ENCODE data around the gene RNASEH2A.

The RNASEH2A gene

DNA sequence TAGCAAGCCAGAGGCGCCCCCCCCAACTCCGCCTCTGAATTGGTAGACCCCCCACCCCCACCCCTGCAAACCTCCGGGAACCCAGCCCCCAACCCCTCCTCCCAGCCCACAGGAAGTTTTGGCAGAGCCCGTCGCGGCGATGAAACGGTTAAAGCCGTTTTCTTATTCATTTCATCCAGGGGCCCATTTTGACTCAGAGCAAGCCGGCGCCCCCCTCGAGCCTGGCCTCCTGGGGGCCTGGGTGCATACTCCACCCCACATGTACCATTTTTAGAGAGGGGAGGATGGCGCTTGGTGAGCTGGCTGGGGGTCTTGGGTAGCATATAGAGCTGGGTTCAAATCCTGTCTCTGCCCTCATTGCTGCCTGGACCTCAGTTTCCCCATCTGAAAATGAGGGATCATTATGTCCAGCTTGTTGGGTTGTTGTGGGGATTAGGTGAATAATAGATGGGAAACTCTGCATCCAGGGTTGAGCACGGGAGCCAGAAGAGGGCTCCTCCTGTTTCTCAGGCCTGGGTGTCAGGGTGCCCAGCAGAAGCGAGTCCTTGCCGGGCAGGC lies 23.0 kb upstream of the RNASEH2A start:
- peak in 1 of 2 donors; percentile 51 for DNase-seq

DNA sequence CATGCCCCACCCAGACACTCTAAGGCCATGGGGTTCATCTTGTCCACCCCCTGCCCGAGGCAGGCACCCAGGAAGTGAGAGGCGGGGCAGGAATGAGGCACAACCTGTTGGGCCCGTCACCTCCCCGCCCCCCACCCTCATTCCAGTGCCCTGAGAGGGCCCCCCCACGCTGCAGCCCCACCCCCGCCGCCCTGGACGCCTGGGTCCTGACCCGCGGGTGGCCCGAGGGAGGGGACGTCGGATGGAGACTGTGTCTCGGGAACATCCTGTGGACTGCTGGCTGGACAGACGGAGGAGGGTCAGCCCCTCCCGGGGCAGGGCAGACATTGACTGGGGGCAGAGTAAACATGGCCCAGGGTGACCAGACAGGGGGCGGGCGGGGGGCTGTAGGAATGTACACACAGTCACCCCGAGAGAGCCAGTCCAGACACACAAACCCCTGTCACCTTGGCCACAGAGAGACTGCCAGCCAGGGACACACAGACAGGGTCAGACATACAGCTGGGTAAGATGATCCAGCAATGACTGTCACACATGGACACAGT lies 22.5 kb upstream of the RNASEH2A start:
- DNase-seq: peak; percentile 43 to 57

DNA sequence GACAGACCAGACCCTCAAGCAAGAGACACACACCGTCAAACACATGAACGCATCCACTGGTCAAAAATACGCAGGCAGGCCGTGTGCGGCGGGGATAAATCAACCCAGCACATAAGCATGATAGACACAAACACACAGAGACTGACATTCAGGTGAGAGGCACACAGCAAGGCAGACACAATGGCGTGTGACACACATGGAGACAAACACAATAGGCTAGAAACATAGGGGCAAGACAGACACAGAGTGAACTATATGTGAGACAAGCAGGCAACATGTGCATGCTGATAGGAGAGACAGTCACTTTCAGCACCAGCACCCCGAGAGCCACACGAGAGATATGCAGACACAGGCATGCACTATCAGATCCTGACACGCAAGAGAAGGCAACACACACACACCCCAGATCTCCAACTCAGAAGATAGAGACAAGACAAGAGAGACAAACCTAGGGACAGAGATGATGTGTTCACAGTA lies 22.0 kb upstream of the RNASEH2A start:
- peak in 1 of 2 donors; percentile 52 for DNase-seq

DNA sequence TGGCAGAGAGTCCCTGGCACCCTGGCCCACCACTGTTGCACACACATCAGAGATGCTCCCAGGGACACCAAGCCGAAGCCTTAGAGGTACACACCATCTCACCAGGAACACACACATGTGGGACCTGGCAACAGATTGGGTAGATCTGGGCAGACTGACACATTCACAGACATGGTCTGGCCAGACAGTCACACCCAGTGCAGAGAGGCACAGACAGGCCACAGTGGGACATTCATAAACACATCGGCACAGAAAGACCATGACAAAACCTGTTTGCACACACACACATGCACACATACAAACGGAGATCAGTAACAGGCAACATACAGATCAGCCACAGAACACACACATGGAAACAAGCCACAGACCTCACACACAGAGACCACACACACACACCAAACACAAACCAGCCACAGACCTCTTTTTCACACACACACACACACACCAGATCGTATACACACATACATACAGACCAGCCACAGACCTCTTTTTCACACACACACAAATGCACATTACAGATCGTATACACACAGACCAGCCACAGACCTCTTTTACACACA lies 21.4 kb upstream of the RNASEH2A start:
- DNase-seq: peak; percentile 66 to 81

DNA sequence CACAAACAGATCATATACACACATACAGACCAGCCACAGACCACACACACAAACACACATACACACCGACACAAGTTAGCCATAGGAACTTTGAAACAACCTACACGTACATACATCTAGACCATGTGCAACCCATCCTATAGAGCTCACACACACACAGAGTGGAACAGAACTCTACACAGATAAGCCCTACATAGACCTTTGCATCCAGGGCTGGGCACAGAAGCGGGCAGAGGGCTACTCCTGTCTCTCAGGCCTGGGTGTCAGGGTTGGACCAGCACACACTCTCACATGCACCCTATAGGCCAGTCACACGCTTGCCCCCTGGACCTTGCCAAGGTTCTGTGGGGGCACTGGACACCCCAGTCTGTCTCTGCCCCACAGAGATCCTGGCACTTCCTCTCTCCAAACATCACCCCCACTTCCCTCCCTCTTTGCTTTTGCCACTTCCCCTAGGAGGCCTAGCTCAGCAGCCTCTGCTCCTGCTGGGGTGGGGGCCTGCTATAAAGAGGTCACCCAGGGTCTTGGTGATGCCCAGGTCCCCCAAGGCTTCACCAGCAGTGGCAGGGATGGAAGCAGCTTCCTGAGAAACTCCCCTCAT lies 20.9 kb upstream of the RNASEH2A start:
- peak; percentile 39 to 42 for DNase-seq

DNA sequence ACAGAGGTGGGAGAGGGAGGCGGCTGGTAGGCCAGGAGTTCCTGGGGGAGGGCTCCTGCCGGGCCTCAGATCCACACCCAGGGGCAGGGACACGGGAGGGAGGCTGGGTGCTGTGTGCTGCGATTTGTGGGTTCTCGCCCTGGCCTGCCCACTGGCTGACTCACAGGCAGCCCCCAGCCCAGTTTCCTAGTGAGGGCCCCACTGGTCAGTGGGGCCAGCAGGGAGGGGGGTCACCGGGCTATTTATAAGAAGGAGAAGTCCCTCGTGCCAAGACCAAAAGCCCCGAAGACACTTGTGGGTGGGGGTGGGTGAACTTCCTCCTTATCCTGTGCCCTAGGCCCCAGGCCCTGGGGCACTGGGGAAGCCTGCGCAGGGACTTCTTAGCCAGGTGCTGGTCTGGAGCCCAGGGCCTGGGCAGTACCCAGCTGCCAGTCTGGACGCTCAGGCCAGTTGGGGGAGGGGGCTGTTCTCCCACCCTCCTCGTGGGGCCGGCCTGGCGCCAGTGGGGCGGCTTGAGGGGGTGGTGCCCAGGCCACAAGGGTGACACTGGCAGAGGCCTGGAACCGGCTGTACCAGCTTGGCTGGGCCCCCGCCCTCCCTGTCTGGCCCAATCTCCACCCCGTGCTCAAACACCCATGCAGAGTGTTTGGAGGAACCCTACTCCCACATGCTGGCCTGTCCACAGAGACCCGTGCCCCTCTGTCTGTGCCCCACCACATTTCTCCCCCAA lies 20.1 kb upstream of the RNASEH2A start:
- peak; percentile 55 to 82 for DNase-seq

DNA sequence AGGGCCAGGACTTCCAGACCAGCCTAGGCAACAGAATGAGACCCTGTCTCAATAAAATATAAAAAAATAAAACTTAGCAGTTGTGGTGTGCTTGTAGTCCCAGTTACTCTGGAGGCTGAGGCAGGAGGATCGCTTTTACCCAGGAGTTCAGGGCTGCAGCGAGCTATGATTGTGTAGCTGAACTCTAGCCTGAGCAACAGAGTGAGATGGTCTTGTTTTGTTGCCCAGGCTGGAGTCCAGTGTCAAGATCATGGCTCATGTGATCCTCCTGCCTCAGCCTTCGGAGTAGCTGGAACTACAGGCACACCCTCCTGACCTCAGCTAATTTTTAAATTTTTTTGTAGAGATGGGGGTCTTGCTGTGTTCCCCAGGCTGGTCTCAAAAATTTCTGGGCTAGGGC lies 19.4 kb upstream of the RNASEH2A start:
- no peak for DNase-seq

DNA sequence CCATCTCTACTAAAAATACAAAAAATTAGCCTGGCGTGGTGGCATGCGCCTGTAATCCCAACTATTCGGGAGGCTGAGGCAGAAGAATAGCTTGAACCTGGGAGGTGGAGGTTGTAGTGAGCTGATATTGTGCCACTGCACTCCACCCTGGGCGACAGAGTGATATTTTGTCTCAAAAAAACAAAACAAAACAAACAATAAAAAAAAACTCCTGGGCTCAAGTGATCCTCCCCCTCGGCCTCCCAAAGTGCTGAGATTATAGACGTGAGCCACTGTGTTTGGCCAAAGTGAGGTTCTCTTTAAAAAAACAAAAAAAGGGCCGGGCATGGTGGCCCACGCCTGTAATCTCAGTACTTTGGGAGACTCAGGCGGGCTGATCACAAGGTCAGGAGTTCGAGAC lies 18.9 kb upstream of the RNASEH2A start:
- no peak for DNase-seq

DNA sequence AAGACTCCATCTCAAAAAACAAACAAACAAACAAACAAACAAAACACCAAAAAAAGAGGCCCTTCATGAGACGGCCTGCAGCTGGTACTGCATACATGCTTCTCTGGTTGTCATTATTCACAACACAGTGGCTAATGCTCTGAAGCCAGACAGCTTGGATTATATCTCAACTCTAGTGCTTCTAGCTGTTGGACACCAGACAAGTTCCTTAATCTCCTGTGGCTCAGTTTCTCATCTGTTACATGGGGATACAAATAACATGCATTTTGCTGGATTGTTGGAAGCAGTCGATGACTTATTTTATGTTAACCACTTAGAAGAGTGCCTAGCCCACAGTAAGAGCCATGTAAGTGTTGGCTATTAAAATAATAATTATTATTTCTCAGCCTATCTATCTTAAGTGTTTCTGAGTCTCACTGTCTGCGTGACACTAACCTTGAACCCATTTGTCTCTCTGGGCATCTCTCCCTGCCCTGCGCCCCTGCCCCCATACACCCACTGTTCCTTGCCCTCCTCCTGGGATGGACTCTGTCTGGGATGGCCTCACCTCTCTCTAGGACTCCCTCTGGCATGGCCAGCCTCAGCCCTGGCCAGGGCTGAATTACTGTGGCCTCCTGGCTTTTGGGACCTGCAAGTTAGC lies 18.2 kb upstream of the RNASEH2A start:
- no peak for DNase-seq

DNA sequence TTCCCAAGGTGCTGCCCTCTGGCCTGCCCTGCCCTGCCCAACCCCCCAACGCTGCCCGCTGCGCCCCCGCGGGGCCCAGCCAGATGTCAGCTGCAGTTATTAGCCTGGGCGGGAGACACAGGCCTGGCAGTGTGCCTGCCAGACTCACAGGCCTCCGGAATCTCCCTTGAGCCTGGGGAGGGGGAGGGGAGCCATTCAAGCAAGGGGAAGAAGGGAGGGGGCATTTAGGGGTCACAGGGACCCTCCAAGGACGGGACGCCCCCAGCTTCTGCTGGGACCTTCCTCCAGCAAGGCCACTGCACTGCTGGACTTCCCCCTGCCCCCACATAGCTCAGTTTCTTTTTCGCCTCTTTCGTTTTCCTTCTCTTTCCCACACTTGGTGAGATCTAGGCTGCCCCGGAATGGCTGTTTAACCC lies 17.7 kb upstream of the RNASEH2A start:
- peak; percentile 82 to 85 for DNase-seq

DNA sequence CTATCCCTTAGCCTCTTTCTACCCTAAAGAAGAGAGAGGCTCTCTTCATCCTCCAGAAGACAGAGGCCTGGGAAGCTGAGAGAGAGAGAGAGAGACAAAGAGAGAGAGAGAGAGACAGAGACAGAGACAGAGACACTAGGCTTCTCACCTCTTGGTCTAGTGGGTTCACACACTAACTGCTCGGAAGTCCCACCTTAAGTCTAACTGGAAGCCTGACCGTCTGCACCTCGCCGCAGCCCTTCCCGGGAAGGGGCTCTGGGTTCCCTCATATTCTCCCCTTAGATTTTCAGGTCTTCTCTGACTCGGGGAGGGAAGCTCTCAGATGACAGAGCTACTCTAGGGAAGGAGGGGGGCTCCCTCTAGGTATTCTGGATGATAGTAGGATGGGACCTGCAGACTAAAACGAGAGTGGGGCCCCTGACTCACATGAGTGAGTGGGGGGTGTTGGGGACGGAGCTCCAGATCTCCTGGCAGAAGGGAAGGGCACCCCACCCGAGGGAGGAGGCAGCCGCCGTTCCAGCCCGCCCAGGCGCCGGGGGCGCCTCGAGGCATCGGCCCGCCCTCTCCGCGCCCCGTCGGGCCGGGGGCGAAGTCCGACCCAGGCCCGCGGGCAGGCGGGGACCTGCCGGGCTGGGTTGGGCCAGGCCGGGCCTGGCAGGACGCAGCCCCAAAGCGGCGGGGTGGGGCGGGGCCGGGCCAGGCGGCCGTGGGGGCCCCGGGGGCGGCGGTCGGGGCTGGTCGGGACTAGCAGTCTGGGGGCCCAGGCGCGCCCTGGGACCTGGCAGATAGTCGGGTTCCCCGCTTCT lies 17.1 kb upstream of the RNASEH2A start:
- peak in 1 of 2 donors; percentile 34 for DNase-seq

DNA sequence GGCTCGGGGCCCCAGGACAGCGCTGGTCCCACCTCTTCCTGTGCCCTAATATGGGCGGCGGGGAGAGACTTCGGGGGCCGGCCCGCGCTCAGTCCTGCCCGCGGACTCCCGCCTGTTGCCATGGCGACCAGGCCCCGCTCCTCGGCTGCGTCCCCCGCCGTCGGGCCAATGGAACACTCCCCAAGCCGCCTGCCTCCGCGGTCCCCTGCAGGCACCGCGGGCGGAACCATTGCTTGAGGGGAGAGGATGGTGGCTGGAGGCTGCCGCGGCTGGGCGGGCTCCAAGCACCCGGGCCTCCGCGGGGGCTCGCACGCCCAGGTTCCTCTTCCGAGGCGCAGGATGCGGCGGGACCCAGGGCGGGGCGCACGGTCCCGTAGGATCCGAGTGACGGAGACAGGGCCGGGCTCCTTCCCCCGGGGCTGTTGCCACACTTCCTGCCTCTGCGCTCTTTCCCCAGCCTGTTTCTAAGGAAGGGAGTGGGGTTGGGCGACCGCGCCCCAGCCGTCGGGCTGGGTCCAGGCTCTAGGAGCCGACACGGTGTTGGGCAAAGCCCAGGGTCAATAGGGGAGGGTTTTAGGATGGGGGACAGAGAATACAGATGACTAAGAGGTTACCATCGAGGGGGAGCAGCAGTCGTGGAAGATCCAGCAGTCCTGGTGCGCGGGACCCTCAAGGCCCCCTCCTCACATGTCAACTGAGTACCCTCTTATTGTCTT lies 16.3 kb upstream of the RNASEH2A start:
- DNase-seq: peak; percentile 98

DNA sequence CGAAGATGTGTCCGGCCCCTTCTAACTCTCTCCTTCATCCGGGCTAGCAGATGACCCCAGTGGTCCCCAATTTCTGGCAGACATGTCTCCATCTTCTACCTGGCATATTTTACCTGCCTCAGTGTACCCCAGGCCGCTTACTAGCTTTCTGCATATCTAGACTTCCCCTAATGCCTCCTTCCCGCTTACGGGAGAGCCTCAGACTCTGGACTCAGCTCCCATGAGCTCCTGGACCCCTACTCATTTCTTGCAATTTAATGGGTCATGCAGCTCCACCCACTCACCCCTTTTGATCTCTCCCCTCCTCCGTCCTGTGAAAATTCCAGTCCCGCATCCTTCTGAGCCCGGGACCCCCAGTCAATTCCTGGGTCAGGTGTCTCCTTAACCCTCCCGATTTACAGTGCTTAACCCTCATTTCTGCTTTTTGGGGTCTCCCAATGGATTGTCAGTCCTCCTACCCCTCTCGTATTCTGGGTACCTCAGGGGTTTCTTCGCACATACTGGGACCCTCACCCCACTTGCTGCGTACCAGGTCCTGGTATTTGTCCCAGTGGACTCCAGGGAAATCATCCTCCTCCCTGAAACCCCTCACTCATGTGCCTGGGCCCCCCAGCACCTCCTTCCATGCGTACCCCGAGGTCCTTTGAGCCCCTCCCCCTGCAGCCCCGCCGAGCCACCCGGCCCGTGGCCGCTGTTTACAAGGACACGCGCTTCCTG lies 15.6 kb upstream of the RNASEH2A start:
- peak in 1 of 2 donors; percentile 44 for DNase-seq

DNA sequence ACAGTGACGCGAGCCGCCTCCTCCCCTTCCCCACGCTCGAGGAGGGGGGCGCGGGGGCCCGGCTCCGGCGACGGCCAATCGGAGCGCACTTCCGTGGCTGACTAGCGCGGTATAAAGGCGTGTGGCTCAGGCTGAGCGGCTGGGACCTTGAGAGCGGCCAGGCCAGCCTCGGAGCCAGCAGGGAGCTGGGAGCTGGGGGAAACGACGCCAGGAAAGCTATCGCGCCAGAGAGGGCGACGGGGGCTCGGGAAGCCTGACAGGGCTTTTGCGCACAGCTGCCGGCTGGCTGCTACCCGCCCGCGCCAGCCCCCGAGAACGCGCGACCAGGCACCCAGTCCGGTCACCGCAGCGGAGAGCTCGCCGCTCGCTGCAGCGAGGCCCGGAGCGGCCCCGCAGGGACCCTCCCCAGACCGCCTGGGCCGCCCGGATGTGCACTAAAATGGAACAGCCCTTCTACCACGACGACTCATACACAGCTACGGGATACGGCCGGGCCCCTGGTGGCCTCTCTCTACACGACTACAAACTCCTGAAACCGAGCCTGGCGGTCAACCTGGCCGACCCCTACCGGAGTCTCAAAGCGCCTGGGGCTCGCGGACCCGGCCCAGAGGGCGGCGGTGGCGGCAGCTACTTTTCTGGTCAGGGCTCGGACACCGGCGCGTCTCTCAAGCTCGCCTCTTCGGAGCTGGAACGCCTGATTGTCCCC lies 14.9 kb upstream of the RNASEH2A start, which contains the start of gene JUNB:
TSS of gene JUNB (plus strand) at position 142 of the 706 bp plus-strand sequence. CDS start at position 428, 286 bp downstream.
- peak; percentile 99 for DNase-seq

DNA sequence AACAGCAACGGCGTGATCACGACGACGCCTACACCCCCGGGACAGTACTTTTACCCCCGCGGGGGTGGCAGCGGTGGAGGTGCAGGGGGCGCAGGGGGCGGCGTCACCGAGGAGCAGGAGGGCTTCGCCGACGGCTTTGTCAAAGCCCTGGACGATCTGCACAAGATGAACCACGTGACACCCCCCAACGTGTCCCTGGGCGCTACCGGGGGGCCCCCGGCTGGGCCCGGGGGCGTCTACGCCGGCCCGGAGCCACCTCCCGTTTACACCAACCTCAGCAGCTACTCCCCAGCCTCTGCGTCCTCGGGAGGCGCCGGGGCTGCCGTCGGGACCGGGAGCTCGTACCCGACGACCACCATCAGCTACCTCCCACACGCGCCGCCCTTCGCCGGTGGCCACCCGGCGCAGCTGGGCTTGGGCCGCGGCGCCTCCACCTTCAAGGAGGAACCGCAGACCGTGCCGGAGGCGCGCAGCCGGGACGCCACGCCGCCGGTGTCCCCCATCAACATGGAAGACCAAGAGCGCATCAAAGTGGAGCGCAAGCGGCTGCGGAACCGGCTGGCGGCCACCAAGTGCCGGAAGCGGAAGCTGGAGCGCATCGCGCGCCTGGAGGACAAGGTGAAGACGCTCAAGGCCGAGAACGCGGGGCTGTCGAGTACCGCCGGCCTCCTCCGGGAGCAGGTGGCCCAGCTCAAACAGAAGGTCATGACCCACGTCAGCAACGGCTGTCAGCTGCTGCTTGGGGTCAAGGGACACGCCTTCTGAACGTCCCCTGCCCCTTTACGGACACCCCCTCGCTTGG lies 14.1 kb upstream of the RNASEH2A start:
- peak; percentile 65 to 74 for DNase-seq

DNA sequence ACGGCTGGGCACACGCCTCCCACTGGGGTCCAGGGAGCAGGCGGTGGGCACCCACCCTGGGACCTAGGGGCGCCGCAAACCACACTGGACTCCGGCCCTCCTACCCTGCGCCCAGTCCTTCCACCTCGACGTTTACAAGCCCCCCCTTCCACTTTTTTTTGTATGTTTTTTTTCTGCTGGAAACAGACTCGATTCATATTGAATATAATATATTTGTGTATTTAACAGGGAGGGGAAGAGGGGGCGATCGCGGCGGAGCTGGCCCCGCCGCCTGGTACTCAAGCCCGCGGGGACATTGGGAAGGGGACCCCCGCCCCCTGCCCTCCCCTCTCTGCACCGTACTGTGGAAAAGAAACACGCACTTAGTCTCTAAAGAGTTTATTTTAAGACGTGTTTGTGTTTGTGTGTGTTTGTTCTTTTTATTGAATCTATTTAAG lies 13.5 kb upstream of the RNASEH2A start:
- DNase-seq: no peak

DNA sequence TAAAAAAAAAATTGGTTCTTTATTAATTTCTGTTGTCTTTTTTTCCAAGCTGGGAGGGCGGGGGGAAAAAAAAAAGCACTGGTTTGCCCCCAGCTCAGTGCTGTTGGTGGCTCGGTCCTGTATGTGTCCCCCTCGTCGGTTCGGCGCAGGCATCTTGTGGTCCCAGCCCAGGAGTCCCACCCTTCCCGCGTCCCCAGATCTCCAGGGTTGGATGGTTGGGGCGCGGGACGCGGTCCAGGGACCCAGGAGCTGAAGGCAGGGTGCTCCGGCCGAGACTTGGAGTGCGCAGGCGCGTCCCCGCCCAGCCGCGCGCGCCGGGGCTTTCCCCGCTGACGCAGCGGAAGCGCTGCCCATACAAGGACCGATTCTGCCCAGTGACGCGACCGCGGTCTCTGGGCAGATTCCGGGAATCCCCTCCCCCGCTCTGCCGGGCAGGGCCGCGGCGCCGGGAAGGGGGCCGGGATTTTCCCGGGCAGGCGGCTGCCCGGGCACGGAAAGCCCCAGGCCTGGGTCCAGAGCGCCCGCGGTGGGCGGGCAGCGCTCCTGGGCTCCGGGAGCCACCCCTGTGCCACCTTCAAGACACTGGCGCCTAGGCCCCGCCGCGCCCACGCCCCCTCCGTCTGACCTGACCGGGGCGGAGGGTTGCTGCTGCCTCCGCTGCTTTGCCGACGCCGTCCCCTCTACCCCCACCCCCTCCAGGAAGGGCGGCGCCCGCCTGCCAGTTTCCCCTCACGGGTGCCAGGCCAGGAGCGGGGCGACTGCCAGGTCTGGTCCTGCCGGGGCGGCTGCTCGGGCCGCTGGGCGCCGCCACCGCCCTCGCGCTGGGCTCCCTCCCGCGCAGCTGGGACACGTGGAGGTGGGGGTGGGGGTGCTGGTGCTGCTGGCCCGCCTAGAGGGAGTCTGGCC lies 12.8 kb upstream of the RNASEH2A start:
- DNase-seq: peak; percentile 96 to 97
